ENCODE results near the gene ZBTB20.

The ZBTB20 gene

GRCh38 chr3:115086344-115086743 is 60.7 kb downstream of the ZBTB20 start:
- DNase-seq: no peak

GRCh38 chr3:115085197-115085865 is 61.8 kb downstream of the ZBTB20 start:
- peak; percentile 33 for DNase-seq

GRCh38 chr3:115084686-115085085 is 62.4 kb downstream of the ZBTB20 start:
- no peak for DNase-seq

- DNase-seq: no peak
Measured at GRCh38 chr3:115082260-115082659, 64.8 kb downstream of the ZBTB20 start.

- no peak for DNase-seq
Measured at GRCh38 chr3:115081444-115081843, 65.6 kb downstream of the ZBTB20 start.

- DNase-seq: no peak
Measured at GRCh38 chr3:115077501-115078250, 69.4 kb downstream of the ZBTB20 start.

- DNase-seq: no peak
Measured at GRCh38 chr3:115074502-115074901, 72.6 kb downstream of the ZBTB20 start.

- peak; percentile 18 for DNase-seq
Measured at GRCh38 chr3:115072265-115073021, 74.6 kb downstream of the ZBTB20 start.

GRCh38 chr3:115071601-115072000 is 75.5 kb downstream of the ZBTB20 start:
- DNase-seq: peak; percentile 48

GRCh38 chr3:115071166-115071565 is 75.9 kb downstream of the ZBTB20 start:
- no peak for DNase-seq

- DNase-seq: no peak
Measured at GRCh38 chr3:115068799-115069198, 78.3 kb downstream of the ZBTB20 start.

- peak; percentile 71 for DNase-seq
Measured at GRCh38 chr3:115062412-115062956, 84.6 kb downstream of the ZBTB20 start.

- DNase-seq: no peak
Measured at GRCh38 chr3:115062009-115062408, 85.1 kb downstream of the ZBTB20 start.

- DNase-seq: no peak
Measured at GRCh38 chr3:115052906-115053305, 94.2 kb downstream of the ZBTB20 start.

- DNase-seq: no peak
Measured at GRCh38 chr3:115042351-115042750, 104.7 kb downstream of the ZBTB20 start.

- peak; percentile 36 for DNase-seq
Measured at GRCh38 chr3:115040673-115041286, 106.3 kb downstream of the ZBTB20 start.

- DNase-seq: no peak
Measured at GRCh38 chr3:115040246-115040645, 106.8 kb downstream of the ZBTB20 start.

GRCh38 chr3:115038817-115039216 is 108.3 kb downstream of the ZBTB20 start:
- no peak for DNase-seq

- DNase-seq: no peak
Measured at GRCh38 chr3:115022835-115023398, 124.2 kb downstream of the ZBTB20 start.

GRCh38 chr3:115022199-115022598 is 124.9 kb downstream of the ZBTB20 start:
- DNase-seq: no peak

- DNase-seq: no peak
Measured at GRCh38 chr3:115021061-115021460, 126.0 kb downstream of the ZBTB20 start.

- DNase-seq: no peak
Measured at GRCh38 chr3:115019900-115020299, 127.2 kb downstream of the ZBTB20 start.

- no peak for DNase-seq
Measured at GRCh38 chr3:115018694-115019093, 128.4 kb downstream of the ZBTB20 start.
